Measurements from ENCODE around the gene CNPPD1.

CNPPD1 gene

GRCh38 chr2:219125225-219125885 lies 51.4 kb downstream of the CNPPD1 start:
- H3K4me3 ChIP-seq (replicated peaks in 1 of 2; ENCODE audit: low read depth in 2 of 2, low read length in 2 of 2), result no peak overlapping the region
- peak; percentile 95 to 99 for DNase-seq (ENCODE audit: low read depth in 2 of 2)
- TF ChIP-seq CTCF (IDR thresholded peaks at IDR 0.05; ENCODE audit: low read depth, low read length), result no peak

DNA sequence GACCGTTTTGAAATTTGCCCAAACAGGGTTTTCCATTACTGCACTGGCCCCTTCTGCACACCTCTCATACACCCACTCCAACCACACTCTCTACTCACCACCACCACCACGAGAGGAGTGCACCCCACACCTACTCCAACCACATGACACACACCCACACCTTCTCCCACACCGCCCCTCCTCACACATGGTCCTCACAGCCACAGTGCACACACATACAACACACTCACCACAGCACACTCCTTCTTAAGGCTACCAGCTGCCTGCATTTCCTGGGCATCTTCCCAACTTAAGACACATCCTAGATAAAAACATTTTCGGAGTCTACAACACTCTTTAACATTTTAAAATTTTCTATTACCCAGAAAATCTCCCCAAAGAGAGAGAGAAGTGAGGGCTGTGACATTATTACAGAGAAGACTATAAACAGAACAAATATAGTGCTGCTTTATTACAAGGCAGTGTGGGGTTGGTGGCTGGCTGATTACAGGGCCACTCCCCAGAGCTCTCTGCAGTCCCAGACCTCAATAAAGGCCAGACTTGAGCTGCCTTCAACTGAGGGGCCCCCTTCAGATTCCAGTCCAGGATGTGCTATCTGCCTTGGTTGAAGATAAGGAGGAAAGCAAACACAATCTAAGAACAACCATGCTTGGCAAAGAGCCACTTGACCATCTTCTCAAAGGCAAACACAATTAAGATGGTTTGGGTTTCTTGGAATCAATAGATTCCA lies 52.2 kb downstream of the CNPPD1 start:
- peak; percentile 57 to 81 for DNase-seq (ENCODE audit: low read depth in 2 of 2)
- TF ChIP-seq CTCF (IDR thresholded peaks at IDR 0.05; ENCODE audit: low read depth, low read length), result no peak
- no peak overlapping the region for H3K4me3 ChIP-seq (replicated peaks in 1 of 2; ENCODE audit: low read depth in 2 of 2, low read length in 2 of 2)

DNA sequence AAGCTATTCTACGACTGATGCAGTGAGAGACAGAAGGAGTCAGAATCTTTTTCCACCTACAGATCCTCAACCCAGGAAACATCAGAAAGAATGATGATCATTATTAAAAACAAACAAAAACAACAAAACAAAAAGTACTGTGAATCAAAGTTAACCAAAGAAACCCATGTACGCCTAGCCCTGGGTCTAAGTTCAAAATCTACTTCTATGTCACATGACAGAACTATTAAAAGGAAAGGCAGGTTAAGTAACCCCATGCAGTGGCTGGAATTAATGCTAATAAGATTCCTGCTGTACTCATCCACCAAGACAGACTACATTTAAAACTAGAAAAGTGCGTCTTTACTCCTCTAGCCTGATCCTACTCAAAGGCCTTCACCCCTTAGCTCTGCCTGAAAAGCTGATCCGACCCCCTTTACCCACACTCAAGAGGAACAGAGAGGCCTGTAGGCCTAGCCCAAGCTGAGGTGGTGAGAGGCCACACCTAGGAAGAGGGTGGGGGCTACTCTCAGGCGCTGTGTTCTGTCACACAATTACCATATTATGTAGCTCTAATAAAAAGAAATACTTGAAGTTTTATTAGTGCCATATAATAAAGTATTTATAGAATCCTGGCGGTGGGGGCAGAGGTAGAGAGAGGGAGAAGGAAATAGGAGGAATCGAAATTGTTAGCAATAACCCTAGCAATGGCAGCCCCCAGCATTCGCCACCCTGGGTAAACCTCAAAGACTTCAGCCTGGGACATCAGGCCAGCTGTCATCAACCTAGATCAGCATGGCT lies 53.2 kb downstream of the CNPPD1 start:
- no peak overlapping the region for H3K4me3 ChIP-seq (replicated peaks in 1 of 2; ENCODE audit: low read depth in 2 of 2, low read length in 2 of 2)
- no peak for DNase-seq (ENCODE audit: low read depth in 2 of 2)
- no peak for TF ChIP-seq CTCF (IDR thresholded peaks at IDR 0.05; ENCODE audit: low read depth, low read length)

DNA sequence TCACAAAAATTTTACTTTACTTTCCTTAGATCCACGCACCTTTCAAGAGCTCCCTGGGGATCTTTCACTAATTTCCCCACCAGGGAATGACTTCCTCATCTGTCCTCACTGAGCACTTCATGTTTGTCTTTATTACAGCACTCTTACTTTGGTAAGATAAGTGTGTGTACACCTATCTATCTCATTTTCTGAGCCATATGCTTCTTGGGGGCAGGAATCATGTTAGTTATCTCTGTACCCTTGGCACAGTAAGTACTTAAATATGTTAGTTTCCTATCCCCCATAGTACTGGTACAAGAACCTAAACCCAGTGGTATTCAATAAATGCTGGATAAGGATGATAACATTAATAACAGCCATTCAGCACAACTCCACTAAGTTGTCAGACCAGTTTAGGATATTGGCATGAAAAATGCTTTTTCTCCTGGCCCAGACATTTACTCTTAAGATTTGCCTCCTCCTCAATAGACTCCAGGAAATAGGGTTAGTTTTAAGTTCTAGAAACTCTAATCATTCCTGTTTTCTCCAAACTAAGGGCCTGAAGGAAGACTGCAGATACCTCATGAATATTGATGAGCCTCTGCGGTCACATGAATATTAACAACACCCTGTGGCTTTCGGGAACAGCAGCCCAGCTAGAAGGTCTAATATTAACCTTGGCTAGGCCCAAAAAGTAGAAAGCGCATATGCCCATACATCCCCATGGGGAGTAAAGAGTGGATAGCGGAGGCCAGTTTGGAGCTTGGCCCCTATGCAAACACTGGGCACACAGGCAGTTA lies 54.3 kb downstream of the CNPPD1 start:
- no peak for TF ChIP-seq CTCF (IDR thresholded peaks at IDR 0.05; ENCODE audit: low read depth, low read length)
- DNase-seq (ENCODE audit: low read depth in 2 of 2), result no peak
- no peak overlapping the region for H3K4me3 ChIP-seq (replicated peaks in 1 of 2; ENCODE audit: low read depth in 2 of 2, low read length in 2 of 2)
